GM12892 (cell line): ENCODE measurements around the gene RPL34.

Experiments used
- POLR2A ChIP-seq: IDR thresholded peaks from 2 replicates; pipeline ENCODE4 v1.6.1; 2011; ENCODE audit warnings: low read depth, low read length, control low read depth
- POLR2AphosphoS5 ChIP-seq: IDR thresholded peaks from 2 replicates; pipeline ENCODE4 v1.6.1; 2011; ENCODE audit warnings: low read depth, low read length, control low read depth

DNA sequence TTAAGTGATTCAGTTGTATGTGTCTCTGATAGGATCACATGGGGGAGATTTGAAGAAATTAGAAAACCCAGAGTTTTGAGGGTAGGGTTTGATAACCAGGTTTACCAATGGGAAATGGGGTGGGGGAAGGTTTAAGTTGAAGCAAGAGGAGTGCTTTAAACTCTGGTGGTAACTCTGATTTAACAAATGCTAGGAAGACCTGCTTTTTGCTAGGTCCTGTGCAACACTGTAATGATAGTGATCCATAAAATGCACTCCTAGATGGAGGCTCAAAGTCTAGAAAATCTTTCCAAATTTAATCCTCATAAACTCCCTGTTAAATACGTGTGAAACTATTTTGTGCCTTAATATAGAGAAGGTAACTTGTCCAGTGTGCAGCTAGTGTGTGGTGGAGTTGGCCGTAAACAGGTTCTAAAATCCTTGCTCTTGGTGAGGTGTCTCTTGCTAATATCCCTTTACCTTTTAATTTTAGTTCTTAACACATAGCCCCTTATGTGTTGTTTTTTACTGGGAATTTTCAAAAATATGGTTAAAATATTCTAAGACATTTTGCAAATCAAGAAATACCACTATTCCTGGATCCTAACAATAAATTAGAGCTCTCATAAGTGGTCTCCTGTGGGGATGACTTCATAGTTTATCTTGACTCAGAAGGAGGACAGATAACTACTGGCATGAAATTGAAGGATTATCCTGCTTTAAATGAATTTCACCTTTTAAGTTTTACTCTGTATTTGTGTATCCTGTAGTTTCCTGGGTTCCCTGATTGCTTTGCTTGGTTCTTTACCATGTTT lies 4.1 kb downstream of the RPL34 start:
- TF ChIP-seq POLR2AphosphoS5 = no peak
- no peak for TF ChIP-seq POLR2A
